H1 (cell line): ENCODE measurements around the gene RAP1GDS1. TPM values are rescaled to one million over a fixed set of nuclear protein-coding genes. Genes with fewer than 3 reads are reported as not detected.

ENCODE experiments used
- CTCF ChIA-PET: fragments of 300-600 bp; sonication (Branson Sonifier 250); formaldehyde crosslinking; loops from one replicate; lab custom pipeline; 2021; ENCODE audit not compliant: partially characterized antibody; lab: Charles Lee
- POLR2A ChIA-PET: fragments of 300-600 bp; sonication (Branson Sonifier 250); formaldehyde crosslinking; loops from one replicate; lab custom pipeline; 2021; ENCODE audit warnings: inconsistent platforms; ENCODE audit not compliant: partially characterized antibody; lab: Charles Lee
- DNase-seq, 2 experiments: peaks; one replicate each; pipeline versions ENCODE4 v3.0.0 to v3.0.0-alpha.2; 2010 to 2022; ENCODE audit warnings: low spot score in 2 of 2, low read depth in 1 of 2, mixed read lengths in 1 of 2
- FAIRE-seq: peaks from 2 replicates; lab custom pipeline; 2011; peaks lifted over from hg19 to GRCh38; lab: Jason Lieb, UNC
- H2AFZ ChIP-seq: 2 replicates; pipeline ENCODE4 v1.8.1; 2012; ENCODE audit warnings: low read length, inconsistent platforms
- H2AK5ac ChIP-seq: 2 replicates; pipeline ENCODE4 v1.6.1; 2013; ENCODE audit warnings: low read depth, low read length
- H2BK120ac ChIP-seq: replicated peaks from 2 replicates; pipeline ENCODE3; 2013; ENCODE audit warnings: low read depth, low read length, inconsistent platforms
- H2BK12ac ChIP-seq: 2 replicates; pipeline ENCODE4 v1.6.1; 2013; ENCODE audit warnings: low read depth, low read length
- H2BK15ac ChIP-seq: 2 replicates; pipeline ENCODE4 v1.6.1; 2013; ENCODE audit warnings: low read length
- H2BK20ac ChIP-seq: 2 replicates; pipeline ENCODE4 v1.6.1; 2013; ENCODE audit warnings: low read length
- H2BK5ac ChIP-seq: 2 replicates; pipeline ENCODE4 v1.6.1; 2013; ENCODE audit warnings: low read depth, low read length
- H3K14ac ChIP-seq: 2 replicates; pipeline ENCODE4 v1.6.1; 2013; ENCODE audit warnings: inconsistent platforms; ENCODE audit not compliant: insufficient read length
- H3K18ac ChIP-seq: 2 replicates; pipeline ENCODE4 v1.6.1; 2013; ENCODE audit warnings: low read length; ENCODE audit errors: extremely low read depth
- H3K23ac ChIP-seq: 2 replicates; pipeline ENCODE4 v1.6.1; 2013; ENCODE audit warnings: inconsistent platforms; ENCODE audit not compliant: insufficient read length
- H3K23me2 ChIP-seq: 2 replicates; pipeline ENCODE4 v1.6.1; 2013; ENCODE audit warnings: low read depth, low read length
- H3K27ac ChIP-seq: 2 replicates; pipeline ENCODE4 v1.6.1; 2011; ENCODE audit warnings: low read depth, low read length, inconsistent platforms
- H3K27me3 ChIP-seq, 4 experiments: replicated peaks in 1 of 4; 1 replicate in 1 of 4; 2 replicates in 3 of 4; pipeline versions ENCODE4 v1.6.1 to v1.8.1; 2011 to 2013; ENCODE audit warnings: low read length in 3 of 4, mild to moderate bottlenecking in 3 of 4, inconsistent platforms in 2 of 4, mixed read lengths in 2 of 4, moderate library complexity in 1 of 4; ENCODE audit not compliant: control insufficient read depth in 3 of 4, insufficient read depth in 3 of 4; ENCODE audit errors: extremely low read depth in 1 of 4
- H3K36me3 ChIP-seq, 4 experiments: 2 replicates each; pipeline versions ENCODE4 v1.6.1 to v1.8.1; 2011 to 2013; ENCODE audit warnings: mild to moderate bottlenecking in 4 of 4, low read length in 3 of 4, moderate library complexity in 2 of 4, control low read depth in 1 of 4, inconsistent platforms in 1 of 4; ENCODE audit not compliant: insufficient read depth in 4 of 4, control insufficient read depth in 2 of 4
- H3K4ac ChIP-seq: replicated peaks from 2 replicates; pipeline ENCODE3; 2013; ENCODE audit warnings: low read length, low read depth, mixed read lengths, inconsistent platforms; ENCODE audit not compliant: insufficient read length
- H3K4me1 ChIP-seq, 4 experiments: replicated peaks in 1 of 4; 1 replicate in 1 of 4; 2 replicates in 3 of 4; pipeline versions ENCODE4 v1.6.1 to v1.8.1; 2011 to 2013; ENCODE audit warnings: low read length in 3 of 4, inconsistent platforms in 2 of 4, mixed read lengths in 1 of 4; ENCODE audit not compliant: insufficient read depth in 4 of 4, control insufficient read depth in 3 of 4
- H3K4me2 ChIP-seq, 2 experiments: 2 replicates each; pipeline versions ENCODE4 v1.6.1 to v1.8.1; 2011 to 2013; ENCODE audit warnings: low read depth in 2 of 2, low read length in 2 of 2, control low read depth in 1 of 2, inconsistent platforms in 1 of 2, mild to moderate bottlenecking in 1 of 2; ENCODE audit not compliant: insufficient read depth in 1 of 2
- H3K4me3 ChIP-seq, 4 experiments: fragments of 200-600, 300-600 bp in 1 of 4; sonication (generic), shearing (Covaris generic), sonication (Bioruptor Twin) in 1 of 4; 2 replicates each; pipeline versions ENCODE4 v1.5.1 to v1.8.1; 2011 to 2016; ENCODE audit warnings: low read length in 4 of 4, low read depth in 3 of 4, control low read depth in 2 of 4, inconsistent platforms in 2 of 4, mild to moderate bottlenecking in 2 of 4, mixed read lengths in 1 of 4, moderate library complexity in 1 of 4; ENCODE audit not compliant: insufficient read depth in 2 of 4; ENCODE audit errors: extremely low read depth in 1 of 4
- H3K56ac ChIP-seq: replicated peaks from 2 replicates; pipeline ENCODE3; 2013; ENCODE audit warnings: low read depth, mild to moderate bottlenecking, mixed read lengths, low read length, inconsistent platforms; ENCODE audit not compliant: insufficient read length
- H3K79me1 ChIP-seq: 2 replicates; pipeline ENCODE4 v1.6.1; 2013; ENCODE audit warnings: low read depth, low read length, control low read depth
- H3K79me2 ChIP-seq, 2 experiments: 2 replicates each; pipeline versions ENCODE4 v1.6.1 to v1.8.1; 2012 to 2013; ENCODE audit warnings: low read length in 2 of 2, mild to moderate bottlenecking in 2 of 2, inconsistent platforms in 1 of 2; ENCODE audit not compliant: insufficient read depth in 2 of 2, control insufficient read depth in 1 of 2
- H3K9ac ChIP-seq, 4 experiments: replicated peaks in 1 of 4; 1 replicate in 1 of 4; 2 replicates in 3 of 4; pipeline versions ENCODE4 v1.6.1 to v1.8.1; 2011 to 2013; ENCODE audit warnings: low read depth in 3 of 4, low read length in 3 of 4, control low read depth in 2 of 4, mild to moderate bottlenecking in 2 of 4, moderate library complexity in 2 of 4, inconsistent platforms in 1 of 4; ENCODE audit errors: extremely low read depth in 1 of 4
- H3K9me3 ChIP-seq, 2 experiments: 2 replicates each; pipeline versions ENCODE4 v1.6.1 to v1.8.1; 2012 to 2013; ENCODE audit warnings: mild to moderate bottlenecking in 2 of 2, moderate library complexity in 2 of 2, control low read depth in 1 of 2, inconsistent platforms in 1 of 2, low read depth in 1 of 2, low read length in 1 of 2, mixed read lengths in 1 of 2; ENCODE audit not compliant: insufficient read depth in 2 of 2
- H4K20me1 ChIP-seq, 2 experiments: replicated peaks in 1 of 2; 2 replicates each; pipeline versions ENCODE3 to v1.8.1; 2011 to 2013; ENCODE audit warnings: inconsistent platforms in 2 of 2, low read length in 2 of 2, mild to moderate bottlenecking in 1 of 2; ENCODE audit not compliant: insufficient read depth in 2 of 2, control insufficient read depth in 1 of 2
- H4K5ac ChIP-seq: 2 replicates; pipeline ENCODE4 v1.6.1; 2013; ENCODE audit warnings: low read length, low read depth, mixed read lengths, inconsistent platforms; ENCODE audit not compliant: insufficient read length
- H4K8ac ChIP-seq: 2 replicates; pipeline ENCODE4 v1.8.0; 2013; ENCODE audit warnings: mild to moderate bottlenecking, moderate library complexity, low read length, inconsistent platforms; ENCODE audit not compliant: insufficient read depth; ENCODE audit errors: extremely low read depth
- H4K91ac ChIP-seq: replicated peaks from 2 replicates; pipeline ENCODE3; 2013; ENCODE audit warnings: low read length, mixed read lengths, inconsistent platforms; ENCODE audit not compliant: insufficient read length
- CHD2 ChIP-seq: IDR thresholded peaks from 2 replicates; pipeline ENCODE4 v1.6.1; 2012; ENCODE audit warnings: low read length, improper control_type of control experiment
- WGBS, 2 experiments: shearing (Covaris generic) in 1 of 2; methylation state at CpG; one replicate each; pipeline versions ENCODE4 v1.1.6 to v1.1.7; 2013 to 2015; ENCODE audit warnings: low lambda C conversion rate in 2 of 2, mixed read lengths in 2 of 2, inconsistent platforms in 1 of 2, low coverage in 1 of 2, missing lambda C conversion rate in 1 of 2; ENCODE audit not compliant: insufficient replicate concordance in 2 of 2, insufficient coverage in 1 of 2, insufficient read length in 1 of 2; ENCODE audit errors: extremely low coverage in 1 of 2, missing lambda C conversion rate in 1 of 2; 5-methylcytosine and 5-hydroxymethylcytosine counted together
- polyA plus RNA-seq, 7 experiments: library from polyadenylated mRNA; depleted of rRNA in 3 of 7; stranded (reverse) in 5 of 7; unstranded in 2 of 7; fragments of >200 nt in 5 of 7; fragments of 200-250 nt in 2 of 7; gene quantifications; 1 replicate in 5 of 7; 2 replicates in 1 of 7; 4 replicates in 1 of 7; pipeline versions ENCODE4 v1.2.1 to v1.2.3, GENCODE V29; 2011 to 2013; ENCODE audit warnings: missing spikeins in 2 of 7, mixed read lengths in 2 of 7
- total RNA-seq: library from RNA; stranded (reverse); fragmentation: NEBNext Ultra II Directional; extraction: Animal tissue kit (Norgen Biotek cat#: 25700); gene quantifications from 2 replicates; pipeline ENCODE4 v1.2.1, GENCODE V29; 2021

Gene RAP1GDS1
- total and polyA plus RNA-seq, 2 of the 8 experiments (the other 6 are each of a cell fraction or from before 2014, with no cell fraction given) = 12.8 to 31.9 TPM

DNA sequence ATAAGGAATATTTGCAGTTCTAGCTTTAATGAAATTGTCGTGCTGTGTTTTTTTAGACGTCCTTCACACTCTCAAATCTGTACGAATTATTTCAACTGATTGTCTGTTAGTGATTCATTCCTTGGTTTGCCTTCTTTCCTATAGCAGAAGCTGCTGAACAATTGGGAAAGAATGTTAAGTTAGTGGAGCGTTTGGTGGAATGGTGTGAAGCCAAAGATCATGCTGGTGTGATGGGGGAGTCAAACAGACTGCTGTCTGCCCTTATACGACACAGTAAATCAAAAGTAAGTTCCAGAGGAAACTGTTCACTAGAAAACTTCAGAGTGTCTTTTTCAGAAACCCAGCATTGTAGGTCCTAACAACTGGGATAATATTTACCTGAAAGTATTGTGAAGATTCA, 159.9 kb downstream of the RAP1GDS1 start:
- Histone ChIP-seq H3K79me2 (no peaks in the 10 kb centered on the region), H3K27me3 (no peaks in the 10 kb centered on the region), H2BK120ac (no peak overlapping the region), H3K27ac (no peak overlapping the region), H4K20me1 (no peaks in the 10 kb centered on the region), H2BK15ac (no peak overlapping the region), H3K23ac (no peak overlapping the region), H2BK12ac (no peak overlapping the region), H3K14ac (no peak overlapping the region), H2AFZ (no peak overlapping the region), H2AK5ac (no peak overlapping the region), H3K9me3 (no peaks in the 10 kb centered on the region), H4K5ac (no peak overlapping the region), H4K91ac (no peak overlapping the region), H3K9ac (no peak overlapping the region), H3K23me2 (no peaks in the 10 kb centered on the region), H3K4me1 (no peaks in the 10 kb centered on the region), H3K36me3 (peaks cover 0 to 6% (median 1%) of the 10 kb centered on the region in 4 experiments; a peak in 3 of 8 replicates), H3K4me3 (no peak overlapping the region), H3K4me2 (no peak overlapping the region), H3K18ac (no peak overlapping the region), H2BK5ac (no peak overlapping the region), H3K56ac (no peak overlapping the region), H3K4ac (no peak overlapping the region), H3K79me1 (no peaks in the 10 kb centered on the region), H2BK20ac (no peak overlapping the region), H4K8ac (no peak overlapping the region)
- CTCF ChIA-PET = interaction anchor here (1.0 kb wide), 1 partner anchor 635 kb away, joined by 4 read pairs; no protein-coding TSS in a partner anchor
- no peak for TF ChIP-seq CHD2
- 92% methylated on average over 5 of the region's 5 CpGs; no CpG with 5 or more reads in 1 of the 2 experiments for WGBS, 2 experiments
- FAIRE-seq (no peak), DNase-seq (no peak)
- POLR2A ChIA-PET = no interaction called here
